HEK293T (cell line): Measurements from ENCODE around the gene GATAD2A.

Experiments
- ARNT ChIP-seq: fragments of 450-650 bp; IDR thresholded peaks from 2 replicates; pipeline ENCODE4 v1.6.1; 2017; ENCODE audit warnings: mild to moderate bottlenecking
- SUZ12 ChIP-seq: fragments of 450-650 bp; IDR thresholded peaks from 2 replicates; pipeline ENCODE4 v1.6.1; 2016; ENCODE audit warnings: mild to moderate bottlenecking

DNA sequence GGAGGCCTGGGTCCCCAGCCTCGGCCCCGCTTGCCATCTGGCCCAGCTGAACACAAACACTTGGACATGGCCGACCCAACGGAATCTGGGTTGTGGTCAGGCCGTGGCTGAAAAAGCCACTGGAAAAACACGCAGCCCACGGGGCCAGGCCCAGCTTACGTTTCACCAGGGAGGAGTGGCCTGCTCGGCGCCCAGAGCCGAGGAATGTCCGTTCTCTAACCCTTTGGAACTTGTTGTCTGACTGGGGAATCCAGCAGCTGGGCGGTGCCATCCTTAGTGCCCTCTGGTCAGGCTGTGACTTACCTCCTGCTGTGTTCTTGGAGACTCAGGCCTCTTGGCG lies 146.3 kb downstream of the GATAD2A start:
- TF ChIP-seq SUZ12 (no peak), ARNT (no peak)
